ENCODE measurements around the gene LIFR. TPM values are rescaled to one million over a fixed set of nuclear protein-coding genes. Genes with fewer than 3 reads are reported as not detected.
A peak's percentile ranks its signal among the peaks of the same experiment; 100 is the strongest.

Gene LIFR
- polyA plus RNA-seq, 4 donors = 72.3 to 87.7 (median 81.4) TPM

DNA sequence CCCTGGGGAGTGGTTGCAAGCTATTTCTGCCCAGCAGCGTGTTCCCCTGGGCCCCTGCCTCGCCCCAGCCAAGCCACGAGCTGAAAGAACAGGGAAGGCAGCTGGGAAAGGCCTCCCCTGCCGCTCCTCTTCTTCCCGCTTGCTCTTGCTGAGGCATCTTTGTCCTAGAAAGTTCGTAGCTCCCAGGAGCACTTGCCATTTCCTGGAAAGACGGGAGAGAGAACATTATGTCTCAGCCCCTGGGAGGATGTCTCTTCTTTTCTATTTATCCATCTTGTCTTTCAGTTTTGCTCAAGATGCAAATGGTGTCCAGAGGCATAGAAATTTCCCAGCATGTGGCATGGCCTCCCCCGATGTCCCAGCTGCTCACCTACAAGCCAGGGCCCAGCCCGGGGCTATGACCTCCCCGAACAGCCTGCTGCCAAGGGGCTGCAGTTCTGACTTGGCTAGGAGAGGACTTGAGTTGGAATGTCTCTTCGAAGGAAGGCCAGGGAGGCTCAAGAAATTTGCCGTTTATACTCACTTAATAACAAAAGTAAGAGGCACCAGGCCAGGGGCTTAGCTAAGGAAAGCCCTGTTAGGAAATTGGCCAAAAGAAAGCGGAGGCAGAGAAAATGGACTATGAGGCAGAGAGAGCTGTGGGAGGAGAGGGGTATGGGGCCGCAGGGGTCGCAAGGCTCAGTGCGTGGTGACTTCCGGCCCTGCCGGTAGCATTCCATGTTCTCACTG is 87.3 kb downstream of the LIFR start:
- DNase-seq (ENCODE audit: low read depth in 4 of 4, low spot score in 3 of 4) = no peak

DNA sequence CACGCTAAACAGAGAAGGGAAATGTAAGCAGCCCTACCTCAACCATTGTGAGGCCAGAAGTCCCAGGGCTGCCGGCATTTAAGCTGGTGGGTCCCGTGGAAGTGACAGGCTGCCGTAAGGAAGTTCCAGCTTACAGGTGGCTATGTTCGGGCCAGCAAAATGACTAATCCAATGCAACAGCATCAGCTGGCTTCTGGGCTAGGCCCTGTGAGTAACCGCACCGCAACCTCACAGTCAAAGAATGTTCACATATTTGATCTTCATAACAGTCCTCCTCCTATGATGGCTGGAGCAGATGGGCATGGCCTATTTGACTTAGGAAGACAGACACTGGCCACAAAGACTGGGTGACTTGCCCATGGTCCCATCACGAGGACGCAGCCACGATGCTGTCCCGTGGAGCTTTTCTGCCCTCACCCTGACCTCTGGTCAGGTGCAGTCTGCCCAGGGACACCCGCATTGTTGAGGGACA is 88.2 kb downstream of the LIFR start:
- no peak for DNase-seq (ENCODE audit: low read depth in 4 of 4, low spot score in 3 of 4)

DNA sequence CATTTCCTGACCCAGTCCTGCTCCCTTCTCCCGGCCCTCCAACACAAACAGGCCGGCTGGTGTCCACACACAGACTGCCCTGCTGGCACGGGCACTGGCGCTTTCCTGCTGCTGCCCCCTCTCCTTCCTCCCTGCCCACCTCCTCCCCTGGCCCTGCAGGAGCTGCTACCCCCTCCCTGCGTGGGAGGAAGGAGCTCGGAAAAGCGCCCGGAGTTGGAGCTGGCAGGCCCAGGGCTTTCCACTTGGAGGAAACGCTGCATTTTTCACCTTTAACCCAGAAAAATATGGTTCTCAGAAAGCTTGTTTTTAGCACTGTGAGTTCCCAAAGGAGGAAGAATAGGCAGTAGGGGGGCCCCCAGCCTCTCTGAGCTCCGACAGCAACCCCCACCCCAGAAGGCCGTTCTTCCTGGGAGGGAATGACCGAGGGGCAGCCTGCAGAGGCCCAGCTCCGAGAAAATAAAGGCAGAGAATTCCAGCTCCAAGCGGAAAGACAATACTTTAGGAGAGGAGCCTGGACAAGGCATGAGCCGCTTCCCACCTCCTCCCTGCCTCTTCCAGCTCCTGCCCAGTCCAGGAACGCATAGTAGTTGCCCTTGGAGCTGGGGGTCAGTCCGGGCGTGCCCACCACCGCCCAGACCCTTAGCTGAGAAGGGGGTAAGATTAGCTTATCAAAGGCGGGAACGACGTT is 88.9 kb downstream of the LIFR start:
- peak; percentile 42 to 74 (median 60) for DNase-seq (ENCODE audit: low read depth in 4 of 4, low spot score in 3 of 4)

DNA sequence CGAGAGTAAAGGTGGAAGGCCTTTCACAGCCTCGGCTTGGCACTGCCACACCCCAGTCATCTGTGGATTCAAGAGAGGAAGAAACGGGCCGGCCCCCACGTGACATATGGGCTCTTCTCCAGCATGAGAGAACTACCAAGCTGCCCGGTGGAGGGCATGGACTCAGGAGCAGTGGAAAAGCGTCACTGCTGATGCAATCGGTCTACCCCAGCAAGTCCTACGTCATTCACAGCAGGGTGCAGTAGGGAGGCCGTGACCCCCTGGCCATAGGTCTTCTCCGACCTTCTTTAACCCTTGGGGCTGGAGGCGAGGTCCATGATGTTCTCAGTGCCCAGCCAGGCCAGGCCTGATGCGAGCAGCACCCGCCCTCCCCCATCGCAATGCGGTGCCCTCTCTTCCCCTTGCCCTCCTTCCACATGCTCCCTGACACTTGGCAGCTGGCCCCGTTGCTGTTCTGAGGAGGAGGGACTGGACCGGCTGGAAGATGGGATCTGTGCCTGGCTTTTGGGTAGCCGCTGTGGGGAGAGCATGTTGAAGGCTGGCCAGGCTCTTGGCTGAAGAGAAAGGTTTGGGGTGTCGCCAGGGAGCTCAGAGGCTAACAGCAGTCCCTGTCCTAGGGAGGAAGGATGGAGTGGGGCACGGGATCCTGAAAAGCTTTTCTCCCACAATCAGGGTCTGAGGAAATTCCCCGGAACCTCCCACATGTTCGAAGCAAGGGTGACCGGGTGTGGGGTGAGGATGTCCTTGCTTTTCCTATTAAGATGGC is 89.8 kb downstream of the LIFR start:
- DNase-seq (ENCODE audit: low read depth in 4 of 4, low spot score in 3 of 4) = no peak

DNA sequence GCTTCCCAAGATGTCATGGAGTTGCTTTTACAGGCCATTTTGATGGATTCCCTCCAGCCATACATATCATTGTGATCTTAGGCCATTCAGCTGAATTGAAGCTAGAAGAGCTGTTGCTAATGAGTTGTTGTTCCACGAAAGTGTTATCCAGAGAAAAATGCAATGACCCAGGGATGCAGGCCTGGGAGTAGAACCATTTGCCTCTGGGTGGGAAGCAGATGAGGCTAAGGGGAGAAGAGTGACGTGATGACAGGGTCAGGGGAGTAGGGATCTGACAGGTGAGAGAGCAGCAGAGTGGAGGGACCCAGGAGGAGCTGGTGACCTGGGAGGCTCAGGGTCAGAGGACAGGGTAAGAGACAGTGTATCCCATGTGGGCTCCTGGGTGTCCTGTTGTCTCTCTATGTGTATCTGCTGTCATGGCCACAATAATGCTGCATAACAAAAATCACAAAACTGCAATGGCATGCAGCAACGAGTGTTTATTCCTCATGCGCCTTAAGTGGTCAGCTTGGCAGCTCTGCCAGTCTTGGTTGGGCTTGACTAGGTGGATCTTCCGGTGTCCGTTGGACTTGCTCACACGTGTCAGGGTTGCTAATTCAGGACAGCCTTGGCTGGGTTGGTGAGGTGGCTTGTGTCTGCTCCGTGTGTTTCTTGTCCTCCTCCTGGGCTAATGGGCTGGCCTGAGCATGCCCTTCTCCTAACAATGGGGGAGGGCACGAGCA is 90.6 kb downstream of the LIFR start:
- DNase-seq (ENCODE audit: low read depth in 4 of 4, low spot score in 3 of 4) = no peak

DNA sequence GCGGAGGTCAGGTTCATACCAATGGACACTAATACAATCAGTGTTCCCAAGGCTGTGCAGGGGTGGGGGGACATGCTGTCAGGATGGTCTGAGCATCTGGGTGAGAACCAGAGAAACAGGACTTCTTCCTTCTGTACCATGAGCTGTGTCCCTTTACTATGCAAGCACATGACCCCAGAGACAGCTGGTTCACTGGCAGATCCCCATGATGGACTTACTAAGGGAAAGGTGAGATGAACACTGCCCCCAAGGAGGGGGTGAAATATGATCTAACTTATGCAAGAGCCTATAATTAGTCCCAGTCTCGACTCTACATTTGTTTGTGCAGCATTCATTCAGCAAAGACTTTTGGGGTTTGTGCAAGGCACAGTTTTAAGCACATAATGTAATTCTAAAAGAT is 91.4 kb downstream of the LIFR start:
- DNase-seq (ENCODE audit: low read depth in 4 of 4, low spot score in 3 of 4) = no peak

DNA sequence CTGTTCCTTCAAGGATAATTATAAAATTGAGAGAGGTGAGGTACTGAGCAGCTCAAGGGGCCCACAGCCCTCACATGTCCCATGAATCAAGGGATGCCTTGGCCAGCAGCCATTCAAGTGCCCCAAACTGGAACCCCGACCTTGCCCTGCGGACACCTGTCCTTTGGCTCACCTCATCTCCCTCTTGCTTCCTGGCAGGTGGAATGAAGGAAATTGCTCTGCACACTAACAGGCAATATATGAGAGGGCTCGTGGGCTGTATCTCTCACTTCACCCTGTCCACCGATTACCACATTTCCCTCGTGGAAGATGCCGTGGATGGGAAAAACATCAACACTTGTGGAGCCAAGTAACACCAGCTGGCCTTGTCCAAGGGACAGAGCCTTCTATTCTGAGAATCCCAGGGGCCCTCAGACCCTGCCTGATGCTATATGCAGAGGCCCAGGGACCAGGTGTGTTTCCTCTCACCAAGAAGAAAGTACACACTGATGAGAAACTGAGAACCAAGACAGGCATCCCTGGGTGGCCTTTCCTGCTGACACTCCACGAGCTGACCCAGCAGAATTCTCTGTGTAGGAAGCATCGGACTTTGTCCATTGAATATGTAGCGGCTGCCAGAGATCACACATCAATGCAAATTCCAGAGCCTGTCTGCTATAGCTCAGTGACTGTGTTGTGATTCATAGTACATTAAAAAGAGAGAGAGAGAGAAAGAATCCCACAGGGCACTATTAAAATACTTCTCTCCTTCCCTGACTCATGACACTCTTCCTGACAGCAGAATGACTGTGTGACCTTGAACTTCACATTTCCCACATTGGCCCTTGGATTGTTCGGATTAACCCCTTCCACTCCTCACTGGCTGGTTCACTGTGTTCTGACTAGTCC is 92.6 kb downstream of the LIFR start:
- DNase-seq (ENCODE audit: low read depth in 4 of 4, low spot score in 3 of 4) = peak in 3 of 4 donors; percentile 43 to 68 (median 60)

DNA sequence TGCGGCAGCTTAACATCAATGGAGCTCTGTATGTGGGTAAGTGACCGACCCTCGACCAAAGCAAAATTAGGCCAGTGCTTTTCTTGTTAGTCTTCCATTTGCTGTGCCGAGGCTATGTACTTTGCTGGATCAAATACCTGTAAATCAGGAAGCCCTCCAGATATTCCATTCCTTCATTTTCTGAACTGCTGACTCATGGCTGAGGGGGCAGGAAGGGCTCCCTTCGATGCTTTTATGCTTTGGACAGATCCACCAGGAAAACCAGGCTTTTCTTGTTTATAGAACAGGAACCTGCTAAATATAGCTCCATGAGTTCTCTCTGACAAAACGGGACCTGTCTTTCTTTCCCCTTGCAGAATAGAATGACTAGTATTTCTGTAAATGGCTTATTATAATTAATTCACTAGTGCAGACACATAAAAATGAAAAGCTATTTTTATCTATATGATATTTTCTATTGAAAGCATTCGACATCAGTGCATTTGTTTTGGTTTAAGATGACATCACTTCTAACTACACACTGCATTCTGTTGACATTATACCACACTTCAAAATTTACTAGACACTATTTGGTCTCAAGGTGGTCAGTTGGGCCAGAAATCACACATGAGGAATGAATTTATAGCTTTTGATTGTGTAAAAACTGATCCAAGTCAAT is 93.3 kb downstream of the LIFR start:
- no peak for DNase-seq (ENCODE audit: low read depth in 4 of 4, low spot score in 3 of 4)

DNA sequence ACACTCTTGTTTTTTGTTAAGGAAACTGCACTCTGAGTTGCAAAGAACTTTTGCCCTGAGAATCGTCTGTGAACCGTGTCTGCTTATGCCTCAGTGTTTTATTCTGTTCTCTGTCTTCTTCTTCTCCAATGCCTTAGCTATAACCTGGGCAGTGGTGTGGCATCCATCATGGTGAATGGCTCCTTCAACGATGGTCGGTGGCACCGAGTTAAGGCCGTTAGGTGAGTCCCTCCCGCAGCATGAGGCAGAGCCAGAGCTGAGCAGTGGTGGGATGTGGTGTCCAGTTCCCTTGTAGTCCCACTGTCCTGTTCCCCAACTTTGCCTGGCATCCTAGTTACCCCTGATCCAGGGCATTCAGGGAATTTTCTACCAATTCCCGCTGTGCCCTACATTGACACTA is 98.3 kb downstream of the LIFR start:
- DNase-seq (ENCODE audit: low read depth in 4 of 4, low spot score in 3 of 4) = no peak

DNA sequence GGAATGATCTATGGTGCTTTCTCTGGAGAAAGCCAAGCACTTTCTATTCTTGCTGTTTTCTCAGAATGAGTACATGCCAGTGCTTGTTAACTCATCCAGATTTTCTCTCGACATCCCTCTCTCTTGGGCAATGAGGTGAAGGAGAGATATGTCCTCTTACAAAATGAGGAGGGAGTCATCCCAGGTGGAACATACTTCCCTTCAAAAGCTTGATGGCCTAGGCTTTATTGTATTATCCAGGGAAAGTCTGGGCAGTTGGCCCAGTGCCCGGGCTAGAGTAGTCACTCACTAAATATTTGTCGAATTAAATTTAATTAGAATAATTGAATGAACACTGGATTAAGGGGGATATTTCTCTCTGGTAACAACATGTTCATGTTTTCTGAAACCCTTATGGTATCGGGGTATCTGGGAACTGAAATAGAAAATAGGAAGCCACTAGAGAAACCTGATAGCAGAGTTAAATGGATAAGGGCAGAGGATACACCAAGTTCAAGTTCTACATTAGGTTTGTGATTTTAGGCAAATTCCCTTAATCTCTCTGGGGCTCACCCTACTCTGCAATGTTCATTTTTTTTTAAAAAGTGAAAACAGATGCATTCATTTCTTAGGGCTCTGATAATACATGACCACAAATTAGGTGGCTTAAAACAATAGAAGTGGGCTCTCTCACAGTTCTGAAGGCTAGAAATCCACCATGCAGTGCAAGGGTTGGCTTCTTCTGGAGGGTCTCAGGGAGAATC is 99.6 kb downstream of the LIFR start:
- DNase-seq (ENCODE audit: low read depth in 4 of 4, low spot score in 3 of 4) = no peak

DNA sequence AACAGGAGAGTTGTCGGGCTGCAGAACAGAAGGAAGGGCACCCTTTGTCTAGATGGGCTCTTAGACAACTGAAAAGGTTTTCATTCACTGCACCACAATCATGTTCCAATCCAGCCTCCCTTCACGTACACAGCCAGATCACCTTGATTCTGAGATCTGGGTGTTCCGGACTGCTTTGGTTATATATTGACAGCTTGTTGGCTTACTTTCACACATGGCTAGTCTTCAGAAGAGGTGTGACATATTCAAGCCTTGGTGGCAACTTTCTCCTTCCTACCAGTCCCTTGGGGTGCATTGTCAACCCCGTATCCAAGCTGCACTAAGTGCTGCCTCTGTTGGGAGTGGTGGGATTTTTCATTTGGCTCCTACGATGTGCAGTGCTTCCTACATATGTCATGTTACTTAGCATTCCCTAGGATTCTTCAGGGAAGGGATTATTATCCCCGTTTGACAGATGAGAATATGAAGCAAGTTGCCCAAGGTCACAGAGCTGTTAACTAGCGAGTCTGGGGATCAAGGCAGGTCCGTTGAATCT is 100.6 kb downstream of the LIFR start:
- no peak for DNase-seq (ENCODE audit: low read depth in 4 of 4, low spot score in 3 of 4)

DNA sequence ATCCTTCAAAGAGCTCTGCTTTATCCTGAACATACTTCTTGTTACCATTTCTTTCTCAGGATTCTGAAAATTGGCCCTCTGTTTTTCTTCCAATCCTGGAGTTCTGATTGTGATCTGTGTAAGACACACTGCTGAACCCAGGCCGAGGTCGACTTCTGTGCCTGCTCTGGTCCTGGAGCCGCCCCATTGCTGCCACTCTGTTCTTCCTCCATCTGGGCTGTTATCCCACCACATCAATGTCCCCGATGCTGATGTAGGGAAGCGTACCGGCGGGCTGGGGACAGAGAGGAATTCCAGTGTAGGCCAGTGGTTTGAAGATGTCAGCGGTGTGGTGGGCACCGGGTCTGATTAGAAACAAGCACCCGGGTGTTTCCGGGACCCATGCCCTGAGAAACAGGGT is 102.5 kb downstream of the LIFR start:
- DNase-seq (ENCODE audit: low read depth in 4 of 4, low spot score in 3 of 4) = no peak

DNA sequence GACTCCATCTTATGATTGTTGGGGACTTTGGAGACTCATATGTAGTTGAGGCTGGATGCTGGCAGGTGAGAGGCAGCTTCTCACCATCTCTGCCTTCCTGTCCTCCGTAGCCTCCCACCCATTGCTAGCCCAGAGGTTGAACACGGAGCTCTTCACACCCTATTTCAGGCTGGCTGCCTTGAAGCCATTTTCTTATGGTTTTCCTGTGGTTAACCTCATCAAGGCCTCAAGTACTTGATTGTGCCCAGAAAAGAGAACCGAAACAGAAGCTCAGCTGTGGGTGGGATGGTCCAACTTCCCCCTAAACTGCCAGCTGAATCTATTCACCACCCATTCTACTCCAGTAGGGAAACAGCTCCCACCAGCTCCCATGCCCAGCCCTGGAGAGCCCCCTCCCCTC is 102.9 kb downstream of the LIFR start:
- DNase-seq (ENCODE audit: low read depth in 4 of 4, low spot score in 3 of 4) = no peak

DNA sequence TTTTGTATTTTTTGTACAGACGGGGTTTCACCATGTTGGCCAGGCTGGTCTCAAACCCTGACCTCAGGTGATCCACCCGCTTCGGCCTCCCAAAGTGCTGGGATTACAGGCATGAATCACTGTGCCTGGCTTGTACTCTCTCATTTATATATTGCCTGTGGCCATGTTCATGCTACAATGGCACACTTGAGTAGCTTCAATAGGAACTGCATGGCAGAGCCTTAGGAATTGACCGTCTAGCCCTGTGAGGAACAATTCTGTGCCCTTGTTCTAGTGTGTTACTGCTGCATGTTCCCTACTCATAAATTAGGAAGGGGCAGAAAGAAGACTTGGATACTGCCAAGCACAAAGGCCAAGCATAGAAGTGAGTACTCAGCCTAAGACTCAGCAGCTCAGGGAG is 104.2 kb downstream of the LIFR start:
- no peak for DNase-seq (ENCODE audit: low read depth in 4 of 4, low spot score in 3 of 4)

DNA sequence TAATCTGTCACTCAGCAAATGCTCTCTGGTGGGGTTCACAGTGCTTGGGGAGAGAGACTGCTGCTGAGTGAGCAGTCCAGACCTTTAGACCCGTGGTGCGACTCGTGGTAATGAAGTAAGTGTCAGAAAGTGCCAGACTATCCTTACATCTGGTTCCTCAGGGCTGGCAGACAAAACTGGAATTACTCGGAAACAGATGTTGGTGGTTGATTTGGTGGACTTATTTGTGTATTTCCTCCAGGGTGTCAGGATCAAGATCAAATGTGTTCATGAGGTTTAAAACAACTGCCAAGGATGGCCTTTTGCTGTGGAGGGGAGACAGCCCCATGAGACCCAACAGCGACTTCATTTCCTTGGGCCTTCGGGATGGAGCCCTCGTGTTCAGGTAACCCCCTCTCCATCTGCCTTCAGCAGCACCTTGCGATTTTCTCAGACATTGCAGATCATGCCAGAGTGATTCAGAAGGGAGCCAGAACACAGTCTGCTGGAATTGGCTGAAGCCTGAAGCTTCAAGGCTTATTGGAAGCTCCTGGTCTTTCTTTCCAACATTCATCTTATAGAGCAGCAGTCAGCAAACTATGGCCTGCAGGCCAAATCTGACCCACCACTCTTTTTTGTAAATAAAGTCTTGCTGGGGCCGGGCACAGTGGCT is 105.2 kb downstream of the LIFR start:
- no peak for DNase-seq (ENCODE audit: low read depth in 4 of 4, low spot score in 3 of 4)

DNA sequence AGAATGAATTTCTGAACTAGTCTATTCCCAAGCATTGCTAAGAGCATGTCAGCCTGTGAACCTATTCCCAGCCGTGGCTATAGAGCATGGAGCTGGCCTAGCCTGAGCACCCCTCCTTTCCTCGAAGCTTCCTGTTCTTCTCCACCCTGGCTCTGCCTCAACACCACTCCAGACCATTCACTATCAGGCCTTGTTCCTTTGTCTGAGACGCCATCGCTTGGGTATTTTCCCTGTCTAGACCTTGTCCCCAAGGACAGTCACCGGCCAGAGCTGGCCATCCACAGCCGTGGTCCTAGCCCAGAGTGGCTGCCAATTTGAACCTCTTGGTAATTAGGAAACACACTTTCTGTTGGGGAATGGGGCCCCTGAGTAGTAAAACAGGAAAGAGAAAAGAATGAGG is 105.8 kb downstream of the LIFR start:
- no peak for DNase-seq (ENCODE audit: low read depth in 4 of 4, low spot score in 3 of 4)

DNA sequence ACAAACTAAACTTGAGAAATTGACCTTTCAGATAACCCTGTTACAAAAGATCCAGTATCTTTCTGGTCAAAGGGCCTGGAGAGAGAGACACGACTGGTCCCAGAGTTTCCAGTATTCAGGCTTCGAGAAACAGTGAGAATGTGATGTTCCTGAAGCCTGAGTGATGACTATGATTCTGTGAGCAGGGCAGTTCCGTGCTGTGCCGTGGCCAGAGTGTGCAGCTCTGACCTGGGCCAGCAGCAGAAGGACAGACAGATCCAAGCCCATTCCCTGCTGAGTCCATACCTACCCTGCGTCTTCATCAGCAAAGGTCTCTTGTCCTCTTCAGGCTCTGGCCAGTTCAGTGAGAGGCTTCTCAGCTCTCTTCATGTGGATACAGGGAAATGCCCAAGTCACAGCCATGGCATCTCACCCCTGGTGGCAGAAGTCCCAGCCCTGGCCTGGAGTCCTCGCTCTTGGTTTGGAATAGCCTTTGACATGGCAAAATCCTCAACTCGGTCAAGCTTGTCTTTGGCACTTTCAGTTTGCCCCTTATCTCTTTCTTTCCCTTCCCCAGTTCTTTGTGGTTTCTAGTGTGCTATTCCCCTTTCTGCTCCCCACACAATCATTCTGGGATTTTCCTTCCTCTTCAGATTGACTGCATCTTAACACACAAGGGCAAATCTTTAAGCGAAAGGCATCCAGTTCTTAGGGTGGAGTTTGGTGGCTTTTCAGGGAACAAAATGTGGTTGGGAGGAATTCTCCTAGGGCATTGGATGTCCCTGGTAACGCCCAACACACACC is 107.7 kb downstream of the LIFR start:
- DNase-seq (ENCODE audit: low read depth in 4 of 4, low spot score in 3 of 4) = no peak
